H1 (cell line): ENCODE results near the gene DOCK3. TPM values are rescaled to one million over a fixed set of nuclear protein-coding genes. Genes with fewer than 3 reads are reported as not detected.

ENCODE experiments used
- BCL11A ChIP-seq, 2 experiments: IDR thresholded peaks; one replicate each; pipeline ENCODE4 v1.6.1; 2011; ENCODE audit warnings: low read depth in 2 of 2, low read length in 2 of 2, mild to moderate bottlenecking in 2 of 2
- CEBPB ChIP-seq: IDR thresholded peaks from 2 replicates; pipeline ENCODE4 v1.6.1; 2012; ENCODE audit warnings: low read depth, low read length
- CTBP2 ChIP-seq: IDR thresholded peaks from 2 replicates; pipeline ENCODE4 v1.7.0; 2011; ENCODE audit warnings: borderline replicate concordance, mild to moderate bottlenecking, moderate library complexity, mixed read lengths, low read length; ENCODE audit not compliant: insufficient read depth, insufficient read length
- KDM4A ChIP-seq: IDR thresholded peaks from one replicate; pipeline ENCODE4 v1.7.1; 2012; ENCODE audit warnings: low read depth, mild to moderate bottlenecking, moderate library complexity, low read length, inconsistent platforms; ENCODE audit not compliant: severe bottlenecking
- TAF1 ChIP-seq: IDR thresholded peaks from 2 replicates; pipeline ENCODE4 v1.6.1; 2011; ENCODE audit warnings: mild to moderate bottlenecking, low read depth, low read length
- TBP ChIP-seq: IDR thresholded peaks from 2 replicates; pipeline ENCODE4 v1.6.1; 2011; ENCODE audit warnings: low read depth, low read length, improper control_type of control experiment
- TEAD4 ChIP-seq: IDR thresholded peaks from 2 replicates; pipeline ENCODE4 v1.6.1; 2012; ENCODE audit warnings: low read depth, low read length, inconsistent platforms, mixed read lengths
- polyA plus RNA-seq, 7 experiments: library from polyadenylated mRNA; depleted of rRNA in 3 of 7; stranded (reverse) in 5 of 7; unstranded in 2 of 7; fragments of >200 nt in 5 of 7; fragments of 200-250 nt in 2 of 7; gene quantifications; 1 replicate in 5 of 7; 2 replicates in 1 of 7; 4 replicates in 1 of 7; pipeline versions ENCODE4 v1.2.1 to v1.2.3, GENCODE V29; 2011 to 2013; ENCODE audit warnings: missing spikeins in 2 of 7, mixed read lengths in 2 of 7
- total RNA-seq: library from RNA; stranded (reverse); fragmentation: NEBNext Ultra II Directional; extraction: Animal tissue kit (Norgen Biotek cat#: 25700); gene quantifications from 2 replicates; pipeline ENCODE4 v1.2.1, GENCODE V29; 2021
- TF ChIP-seq, protein P1 (sequence below): IDR thresholded peaks from 2 replicates; pipeline ENCODE4 v1.6.1; 2011; ENCODE audit warnings: low read length, improper control_type of control experiment
- TF ChIP-seq, protein P2 (sequence below): fragments of 300-600 bp; sonication (generic); IDR thresholded peaks from 2 replicates; pipeline ENCODE4 v1.7.1; 2012; ENCODE audit warnings: low read length, moderate library complexity, mild to moderate bottlenecking, inconsistent platforms; ENCODE audit not compliant: insufficient replicate concordance

Gene DOCK3
- total and polyA plus RNA-seq, 2 of the 8 experiments (the other 6 are each of a cell fraction or from before 2014, with no cell fraction given) = 2.7 to 5.0 TPM

DNA sequence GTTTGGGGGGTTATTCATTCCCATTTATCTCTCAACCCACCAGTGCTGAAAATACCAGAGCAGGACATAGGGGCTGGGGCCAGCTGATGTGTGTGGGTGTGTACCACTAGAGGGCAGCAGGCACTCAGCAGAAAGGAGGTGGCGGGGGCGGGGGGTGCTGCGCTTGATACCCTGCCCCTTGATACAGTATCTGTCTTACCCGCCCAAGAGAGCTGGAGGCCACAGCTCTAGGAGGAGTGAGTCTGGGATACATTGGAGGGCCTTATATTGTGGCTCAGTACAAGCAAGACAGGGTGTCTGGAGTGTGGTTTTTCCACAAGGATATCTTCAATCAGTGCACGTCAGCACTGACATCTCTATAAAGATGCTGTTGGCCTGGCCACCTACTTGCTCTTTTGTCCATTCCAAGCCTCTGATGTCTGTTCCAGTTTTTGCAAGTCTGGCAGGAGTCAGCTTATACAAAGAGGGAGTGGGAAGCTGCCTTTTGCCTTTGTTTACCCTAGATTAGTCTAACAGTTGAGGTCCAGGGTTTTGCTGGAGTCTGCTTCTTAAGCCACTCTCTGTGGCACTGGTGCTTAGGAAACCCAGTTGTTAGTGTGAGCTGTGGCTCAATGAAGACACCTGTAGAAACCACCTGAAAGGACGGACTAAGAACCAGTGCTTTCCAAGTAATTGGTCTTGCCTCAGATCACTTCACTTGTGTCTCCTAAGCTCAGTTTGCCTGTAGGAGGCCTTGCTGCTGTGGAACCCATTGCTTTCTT lies 714.9 kb downstream of the DOCK3 start (continued):
- TF ChIP-seq, protein P1, sequence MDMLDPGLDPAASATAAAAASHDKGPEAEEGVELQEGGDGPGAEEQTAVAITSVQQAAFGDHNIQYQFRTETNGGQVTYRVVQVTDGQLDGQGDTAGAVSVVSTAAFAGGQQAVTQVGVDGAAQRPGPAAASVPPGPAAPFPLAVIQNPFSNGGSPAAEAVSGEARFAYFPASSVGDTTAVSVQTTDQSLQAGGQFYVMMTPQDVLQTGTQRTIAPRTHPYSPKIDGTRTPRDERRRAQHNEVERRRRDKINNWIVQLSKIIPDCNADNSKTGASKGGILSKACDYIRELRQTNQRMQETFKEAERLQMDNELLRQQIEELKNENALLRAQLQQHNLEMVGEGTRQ = no peak
- no peak for TF ChIP-seq TEAD4
- no peak for TF ChIP-seq CEBPB
- no peak for TF ChIP-seq BCL11A (IDR thresholded peaks at IDR 0.05; ENCODE audit: low read depth in 2 of 2, low read length in 2 of 2)
- TF ChIP-seq TBP = no peak
- TF ChIP-seq KDM4A = no peak
- no peak for TF ChIP-seq CTBP2
- TF ChIP-seq, protein P2, sequence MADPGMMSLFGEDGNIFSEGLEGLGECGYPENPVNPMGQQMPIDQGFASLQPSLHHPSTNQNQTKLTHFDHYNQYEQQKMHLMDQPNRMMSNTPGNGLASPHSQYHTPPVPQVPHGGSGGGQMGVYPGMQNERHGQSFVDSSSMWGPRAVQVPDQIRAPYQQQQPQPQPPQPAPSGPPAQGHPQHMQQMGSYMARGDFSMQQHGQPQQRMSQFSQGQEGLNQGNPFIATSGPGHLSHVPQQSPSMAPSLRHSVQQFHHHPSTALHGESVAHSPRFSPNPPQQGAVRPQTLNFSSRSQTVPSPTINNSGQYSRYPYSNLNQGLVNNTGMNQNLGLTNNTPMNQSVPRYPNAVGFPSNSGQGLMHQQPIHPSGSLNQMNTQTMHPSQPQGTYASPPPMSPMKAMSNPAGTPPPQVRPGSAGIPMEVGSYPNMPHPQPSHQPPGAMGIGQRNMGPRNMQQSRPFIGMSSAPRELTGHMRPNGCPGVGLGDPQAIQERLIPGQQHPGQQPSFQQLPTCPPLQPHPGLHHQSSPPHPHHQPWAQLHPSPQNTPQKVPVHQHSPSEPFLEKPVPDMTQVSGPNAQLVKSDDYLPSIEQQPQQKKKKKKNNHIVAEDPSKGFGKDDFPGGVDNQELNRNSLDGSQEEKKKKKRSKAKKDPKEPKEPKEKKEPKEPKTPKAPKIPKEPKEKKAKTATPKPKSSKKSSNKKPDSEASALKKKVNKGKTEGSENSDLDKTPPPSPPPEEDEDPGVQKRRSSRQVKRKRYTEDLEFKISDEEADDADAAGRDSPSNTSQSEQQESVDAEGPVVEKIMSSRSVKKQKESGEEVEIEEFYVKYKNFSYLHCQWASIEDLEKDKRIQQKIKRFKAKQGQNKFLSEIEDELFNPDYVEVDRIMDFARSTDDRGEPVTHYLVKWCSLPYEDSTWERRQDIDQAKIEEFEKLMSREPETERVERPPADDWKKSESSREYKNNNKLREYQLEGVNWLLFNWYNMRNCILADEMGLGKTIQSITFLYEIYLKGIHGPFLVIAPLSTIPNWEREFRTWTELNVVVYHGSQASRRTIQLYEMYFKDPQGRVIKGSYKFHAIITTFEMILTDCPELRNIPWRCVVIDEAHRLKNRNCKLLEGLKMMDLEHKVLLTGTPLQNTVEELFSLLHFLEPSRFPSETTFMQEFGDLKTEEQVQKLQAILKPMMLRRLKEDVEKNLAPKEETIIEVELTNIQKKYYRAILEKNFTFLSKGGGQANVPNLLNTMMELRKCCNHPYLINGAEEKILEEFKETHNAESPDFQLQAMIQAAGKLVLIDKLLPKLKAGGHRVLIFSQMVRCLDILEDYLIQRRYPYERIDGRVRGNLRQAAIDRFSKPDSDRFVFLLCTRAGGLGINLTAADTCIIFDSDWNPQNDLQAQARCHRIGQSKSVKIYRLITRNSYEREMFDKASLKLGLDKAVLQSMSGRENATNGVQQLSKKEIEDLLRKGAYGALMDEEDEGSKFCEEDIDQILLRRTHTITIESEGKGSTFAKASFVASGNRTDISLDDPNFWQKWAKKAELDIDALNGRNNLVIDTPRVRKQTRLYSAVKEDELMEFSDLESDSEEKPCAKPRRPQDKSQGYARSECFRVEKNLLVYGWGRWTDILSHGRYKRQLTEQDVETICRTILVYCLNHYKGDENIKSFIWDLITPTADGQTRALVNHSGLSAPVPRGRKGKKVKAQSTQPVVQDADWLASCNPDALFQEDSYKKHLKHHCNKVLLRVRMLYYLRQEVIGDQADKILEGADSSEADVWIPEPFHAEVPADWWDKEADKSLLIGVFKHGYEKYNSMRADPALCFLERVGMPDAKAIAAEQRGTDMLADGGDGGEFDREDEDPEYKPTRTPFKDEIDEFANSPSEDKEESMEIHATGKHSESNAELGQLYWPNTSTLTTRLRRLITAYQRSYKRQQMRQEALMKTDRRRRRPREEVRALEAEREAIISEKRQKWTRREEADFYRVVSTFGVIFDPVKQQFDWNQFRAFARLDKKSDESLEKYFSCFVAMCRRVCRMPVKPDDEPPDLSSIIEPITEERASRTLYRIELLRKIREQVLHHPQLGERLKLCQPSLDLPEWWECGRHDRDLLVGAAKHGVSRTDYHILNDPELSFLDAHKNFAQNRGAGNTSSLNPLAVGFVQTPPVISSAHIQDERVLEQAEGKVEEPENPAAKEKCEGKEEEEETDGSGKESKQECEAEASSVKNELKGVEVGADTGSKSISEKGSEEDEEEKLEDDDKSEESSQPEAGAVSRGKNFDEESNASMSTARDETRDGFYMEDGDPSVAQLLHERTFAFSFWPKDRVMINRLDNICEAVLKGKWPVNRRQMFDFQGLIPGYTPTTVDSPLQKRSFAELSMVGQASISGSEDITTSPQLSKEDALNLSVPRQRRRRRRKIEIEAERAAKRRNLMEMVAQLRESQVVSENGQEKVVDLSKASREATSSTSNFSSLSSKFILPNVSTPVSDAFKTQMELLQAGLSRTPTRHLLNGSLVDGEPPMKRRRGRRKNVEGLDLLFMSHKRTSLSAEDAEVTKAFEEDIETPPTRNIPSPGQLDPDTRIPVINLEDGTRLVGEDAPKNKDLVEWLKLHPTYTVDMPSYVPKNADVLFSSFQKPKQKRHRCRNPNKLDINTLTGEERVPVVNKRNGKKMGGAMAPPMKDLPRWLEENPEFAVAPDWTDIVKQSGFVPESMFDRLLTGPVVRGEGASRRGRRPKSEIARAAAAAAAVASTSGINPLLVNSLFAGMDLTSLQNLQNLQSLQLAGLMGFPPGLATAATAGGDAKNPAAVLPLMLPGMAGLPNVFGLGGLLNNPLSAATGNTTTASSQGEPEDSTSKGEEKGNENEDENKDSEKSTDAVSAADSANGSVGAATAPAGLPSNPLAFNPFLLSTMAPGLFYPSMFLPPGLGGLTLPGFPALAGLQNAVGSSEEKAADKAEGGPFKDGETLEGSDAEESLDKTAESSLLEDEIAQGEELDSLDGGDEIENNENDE = no peak
- TF ChIP-seq TAF1 = 0 out of 2 replicates have a peak, but pooled peaks have one; percentile 27
